H9 (cell line): ENCODE measurements around the gene UTP11. TPM values are rescaled to one million over a fixed set of nuclear protein-coding genes. Genes with fewer than 3 reads are reported as not detected.

Source experiments
- DNase-seq: peaks from one replicate; pipeline ENCODE4 v3.0.0-alpha.2; 2017
- H2AFZ ChIP-seq: one replicate; pipeline ENCODE4 v1.6.1; 2013; ENCODE audit warnings: mild to moderate bottlenecking, low read length, control low read depth, moderate library complexity
- H2AK5ac ChIP-seq: 2 replicates; pipeline ENCODE4 v1.6.1; 2013; ENCODE audit warnings: low read length, control low read depth, mixed read lengths; ENCODE audit not compliant: insufficient read length
- H2BK120ac ChIP-seq: one replicate; pipeline ENCODE4 v1.6.1; 2013; ENCODE audit warnings: low read depth, mild to moderate bottlenecking, low read length, control low read depth, inconsistent platforms; ENCODE audit not compliant: poor library complexity, severe bottlenecking
- H2BK12ac ChIP-seq: 2 replicates; pipeline ENCODE4 v1.6.1; 2013; ENCODE audit warnings: low read length, control low read depth, mixed read lengths, low read depth; ENCODE audit not compliant: insufficient read length
- H2BK15ac ChIP-seq: 2 replicates; pipeline ENCODE4 v1.6.1; 2013; ENCODE audit warnings: low read depth, low read length, control low read depth
- H2BK20ac ChIP-seq: one replicate; pipeline ENCODE4 v1.6.1; 2013; ENCODE audit warnings: low read depth, mild to moderate bottlenecking, low read length, control low read depth, inconsistent platforms; ENCODE audit not compliant: poor library complexity, severe bottlenecking
- H2BK5ac ChIP-seq: 2 replicates; pipeline ENCODE4 v1.6.1; 2013; ENCODE audit warnings: low read length, control low read depth, mixed read lengths; ENCODE audit not compliant: insufficient read length
- H3K14ac ChIP-seq: 2 replicates; pipeline ENCODE4 v1.6.1; 2013; ENCODE audit warnings: low read length, control low read depth; ENCODE audit not compliant: insufficient read depth
- H3K18ac ChIP-seq: 2 replicates; pipeline ENCODE4 v1.6.1; 2013; ENCODE audit warnings: low read depth, mild to moderate bottlenecking, mixed read lengths, low read length, control low read depth; ENCODE audit not compliant: insufficient read length
- H3K23ac ChIP-seq: 2 replicates; pipeline ENCODE4 v1.6.1; 2013; ENCODE audit warnings: low read length, control low read depth, mixed read lengths, low read depth; ENCODE audit not compliant: insufficient read length
- H3K23me2 ChIP-seq: 2 replicates; pipeline ENCODE4 v1.6.1; 2013; ENCODE audit warnings: low read depth, mild to moderate bottlenecking, mixed read lengths, low read length, control low read depth; ENCODE audit not compliant: insufficient read length, poor library complexity, severe bottlenecking
- H3K27ac ChIP-seq: 2 replicates; pipeline ENCODE4 v1.5.1; 2013; ENCODE audit warnings: low read length, control low read depth, mixed read lengths, low read depth; ENCODE audit not compliant: insufficient read length
- H3K27me3 ChIP-seq: 2 replicates; pipeline ENCODE4 v1.6.1; 2013; ENCODE audit warnings: low read length, control low read depth, inconsistent platforms; ENCODE audit not compliant: insufficient read depth
- H3K4ac ChIP-seq: 2 replicates; pipeline ENCODE4 v1.6.1; 2013; ENCODE audit warnings: low read depth, mild to moderate bottlenecking, control low read depth, inconsistent platforms, low read length, moderate library complexity
- H3K4me1 ChIP-seq: 2 replicates; pipeline ENCODE4 v1.6.1; 2013; ENCODE audit warnings: low read length, control low read depth, inconsistent platforms; ENCODE audit not compliant: insufficient read depth
- H3K4me2 ChIP-seq: 2 replicates; pipeline ENCODE4 v1.6.1; 2013; ENCODE audit warnings: low read length, control low read depth, mixed read lengths; ENCODE audit not compliant: insufficient read length, insufficient read depth
- H3K56ac ChIP-seq: 2 replicates; pipeline ENCODE4 v1.6.1; 2013; ENCODE audit warnings: low read depth, mild to moderate bottlenecking, mixed read lengths, low read length, control low read depth; ENCODE audit not compliant: insufficient read length
- H3K79me1 ChIP-seq: 2 replicates; pipeline ENCODE4 v1.6.1; 2013; ENCODE audit warnings: low read depth, mild to moderate bottlenecking, moderate library complexity, low read length, control low read depth, inconsistent platforms; ENCODE audit not compliant: insufficient read depth, poor library complexity, severe bottlenecking
- H3K79me2 ChIP-seq: 2 replicates; pipeline ENCODE4 v1.6.1; 2013; ENCODE audit warnings: low read length, control low read depth, inconsistent platforms; ENCODE audit not compliant: insufficient read depth
- H3K9ac ChIP-seq: 2 replicates; pipeline ENCODE4 v1.6.1; 2013; ENCODE audit warnings: low read length, control low read depth, mixed read lengths; ENCODE audit not compliant: insufficient read length; ENCODE audit errors: extremely low read depth
- H3K9me3 ChIP-seq: one replicate; pipeline ENCODE4 v1.6.1; 2013; ENCODE audit warnings: low read depth, low read length, inconsistent platforms; ENCODE audit not compliant: control insufficient read depth
- H3T11ph ChIP-seq: one replicate; pipeline ENCODE4 v1.6.1; 2013; ENCODE audit warnings: mild to moderate bottlenecking, low read length, control low read depth, inconsistent platforms
- H4K20me1 ChIP-seq: one replicate; pipeline ENCODE4 v1.6.1; 2013; ENCODE audit not compliant: control insufficient read depth, insufficient read length, insufficient read depth
- H4K5ac ChIP-seq: 2 replicates; pipeline ENCODE4 v1.6.1; 2013; ENCODE audit warnings: low read depth, mild to moderate bottlenecking, mixed read lengths, low read length, control low read depth; ENCODE audit not compliant: insufficient read length
- H4K8ac ChIP-seq: replicated peaks from 2 replicates; pipeline ENCODE4 v1.6.1; 2013; ENCODE audit warnings: low read length, control low read depth, mixed read lengths, low read depth; ENCODE audit not compliant: insufficient read length
- H4K91ac ChIP-seq: 2 replicates; pipeline ENCODE4 v1.6.1; 2013; ENCODE audit warnings: low read depth, mild to moderate bottlenecking, moderate library complexity, mixed read lengths, low read length, control low read depth; ENCODE audit not compliant: insufficient read length
- H3K27ac Mint-ChIP-seq, 3 experiments: 2 replicates in 2 of 3; 3 replicates in 1 of 3; pipeline ENCODE4 v1.8.0; 2020 to 2021; ENCODE audit warnings: mixed read lengths in 3 of 3, mild to moderate bottlenecking in 1 of 3, moderate library complexity in 1 of 3
- H3K27me3 Mint-ChIP-seq: 2 replicates; pipeline ENCODE4 v1.8.0; 2021; ENCODE audit warnings: low read depth, mild to moderate bottlenecking, moderate library complexity, mixed read lengths
- H3K36me3 Mint-ChIP-seq, 3 experiments: 2 replicates in 2 of 3; 3 replicates in 1 of 3; pipeline ENCODE4 v1.8.0; 2020 to 2021; ENCODE audit warnings: low read depth in 3 of 3, mixed read lengths in 3 of 3; ENCODE audit not compliant: insufficient read depth in 1 of 3
- H3K4me1 Mint-ChIP-seq, 2 experiments: 2 replicates each; pipeline ENCODE4 v1.8.0; 2020; ENCODE audit warnings: mixed read lengths in 2 of 2
- H3K4me3 Mint-ChIP-seq, 2 experiments: 2 replicates in 1 of 2; 3 replicates in 1 of 2; pipeline ENCODE4 v1.8.0; 2020 to 2021; ENCODE audit warnings: mild to moderate bottlenecking in 2 of 2, mixed read lengths in 2 of 2, moderate library complexity in 1 of 2
- H3K9me3 Mint-ChIP-seq, 2 experiments: 2 replicates in 1 of 2; 3 replicates in 1 of 2; pipeline ENCODE4 v1.8.0; 2020; ENCODE audit warnings: mild to moderate bottlenecking in 2 of 2, mixed read lengths in 2 of 2, moderate library complexity in 1 of 2
- CTCF ChIP-seq: fragments of 200-600 bp; sonication (generic); conservative IDR thresholded peaks from 3 replicates; pipeline ENCODE4 v1.8.0; 2021; ENCODE audit warnings: antibody characterized with exemption, mild to moderate bottlenecking
- WGBS: extraction: QIAGEN DNeasy Blood & Tissue Kit; methylation state at CpG from one replicate; pipeline ENCODE4 v1.1.7; 2013; ENCODE audit warnings: missing lambda C conversion rate, low lambda C conversion rate, mixed read lengths; ENCODE audit not compliant: insufficient read length; ENCODE audit errors: extremely low coverage; 5-methylcytosine and 5-hydroxymethylcytosine counted together
- total RNA-seq: library from RNA; stranded (reverse); gene quantifications from 2 replicates; pipeline ENCODE4 v1.2.1, GENCODE V29; 2021

UTP11 gene
- total RNA-seq, 1 experiment from 2014 or later: 63.1 TPM

- no peak overlapping the region for H2BK120ac ChIP-seq
- H3K23ac ChIP-seq: no peak overlapping the region
- no peak overlapping the region for H3K4ac ChIP-seq
- H4K8ac ChIP-seq: no peak overlapping the region
- no peak overlapping the region for H2BK12ac ChIP-seq
- no peak overlapping the region for H3K27ac ChIP-seq
- peaks cover 13% of the 10 kb centered on the region for H3K23me2 ChIP-seq
- H3K9me3 ChIP-seq: no peaks in the 10 kb centered on the region
- H4K20me1 ChIP-seq: no peaks in the 10 kb centered on the region
- Mint-ChIP-seq H3K9me3 (no peaks in the 10 kb centered on the region), H3K27ac (peak overlapping the region; percentile 94 to 98 (median 98)), H3K4me1 (peaks cover 52 to 57% of the 10 kb centered on the region in 2 experiments), H3K27me3 (no peaks in the 10 kb centered on the region; the same call in 1 of the 2 replicates), H3K36me3 (peaks cover 17 to 30% (median 22%) of the 10 kb centered on the region in 3 experiments), H3K4me3 (peak overlapping the region; percentile 28 to 60; a peak in 3 of 5 replicates)
- H2AK5ac ChIP-seq: peak overlapping the region; percentile 37
- no peak overlapping the region for H2BK5ac ChIP-seq
- no peak overlapping the region for H3K56ac ChIP-seq
- no peak overlapping the region for H2BK20ac ChIP-seq
- peak overlapping the region; percentile 27 for H3K14ac ChIP-seq
- peak overlapping the region; percentile 83 for H3K18ac ChIP-seq
- peaks cover 26% of the 10 kb centered on the region for H3K4me1 ChIP-seq
- H4K5ac ChIP-seq: no peak overlapping the region
- H3T11ph ChIP-seq: no peak overlapping the region
- H2AFZ ChIP-seq: no peak overlapping the region
- no peaks in the 10 kb centered on the region for H3K27me3 ChIP-seq
- H3K79me2 ChIP-seq: peaks cover 12% of the 10 kb centered on the region; the same call in 1 of the 2 replicates
- no peaks in the 10 kb centered on the region for H3K79me1 ChIP-seq
- peak; percentile 64 for DNase-seq
- no CpG with 5 or more reads among the region's 13 CpGs for WGBS
- peak overlapping the region; percentile 19 for H3K4me2 ChIP-seq
- H3K9ac ChIP-seq: peak overlapping the region; percentile 2
- no peak for TF ChIP-seq CTCF
- peak overlapping the region; percentile 80 for H4K91ac ChIP-seq
- H2BK15ac ChIP-seq: no peak overlapping the region
These were observed 11.7 kb upstream of the UTP11 start for GRCh38 chr1:38000529-38001455.
